GM21360 (cell line): ENCODE results near the gene SULT6B1.

Experiments used
- ATAC-seq: cut with Tn5 transposase; IDR thresholded peaks from one replicate; pipeline ENCODE4 v1.9.1; 2021; ENCODE audit warnings: mild to moderate bottlenecking, moderate library complexity; ENCODE audit not compliant: unreplicated experiment

SULT6B1 gene

DNA sequence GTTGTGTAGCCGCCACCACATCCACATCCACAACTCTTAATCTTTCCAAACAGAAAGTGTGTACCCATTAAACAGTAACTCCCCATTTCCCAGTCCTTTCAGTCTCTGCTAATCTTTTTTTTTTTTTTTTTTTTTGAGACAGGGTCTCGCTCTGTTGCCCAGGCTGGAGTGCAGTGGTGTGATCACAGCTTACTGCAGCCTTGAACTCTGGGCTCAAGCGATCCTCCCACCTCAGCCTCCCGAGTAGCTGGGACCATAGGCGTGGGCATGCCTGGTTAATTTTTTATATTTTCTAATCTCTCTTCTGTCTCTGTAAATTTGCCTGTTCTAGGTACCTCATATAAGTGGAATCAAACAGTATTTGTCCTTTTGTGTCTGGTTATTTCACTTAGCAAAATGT is 35.2 kb downstream of the SULT6B1 start:
- ATAC-seq, result no peak

- no peak for ATAC-seq
These were observed 38.7 kb downstream of the SULT6B1 start for GRCh38 chr2:37149626-37150322.

DNA sequence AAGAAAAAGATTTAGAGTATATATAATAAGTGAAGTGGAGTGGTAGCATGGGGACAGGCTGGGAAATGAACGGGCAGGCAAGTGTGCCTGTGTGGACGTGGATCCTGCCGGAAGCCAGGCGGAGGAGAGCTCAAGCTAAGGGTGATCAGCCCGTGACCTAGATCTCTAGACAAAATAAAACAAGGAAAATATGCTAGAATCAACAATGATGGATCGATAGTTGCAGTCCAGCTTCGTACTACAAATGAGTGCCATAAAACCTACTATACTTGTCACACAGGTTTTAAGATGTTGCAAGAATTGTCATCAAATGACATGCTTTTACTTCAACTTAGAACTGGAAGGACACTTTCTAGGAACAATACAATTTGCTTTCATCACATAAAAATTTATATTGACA is 40.1 kb downstream of the SULT6B1 start:
- ATAC-seq, result no peak

- ATAC-seq, result no peak
These were observed 42.4 kb downstream of the SULT6B1 start for GRCh38 chr2:37146062-37146461.

- no peak for ATAC-seq
These were observed 44.5 kb downstream of the SULT6B1 start for GRCh38 chr2:37143974-37144373.

DNA sequence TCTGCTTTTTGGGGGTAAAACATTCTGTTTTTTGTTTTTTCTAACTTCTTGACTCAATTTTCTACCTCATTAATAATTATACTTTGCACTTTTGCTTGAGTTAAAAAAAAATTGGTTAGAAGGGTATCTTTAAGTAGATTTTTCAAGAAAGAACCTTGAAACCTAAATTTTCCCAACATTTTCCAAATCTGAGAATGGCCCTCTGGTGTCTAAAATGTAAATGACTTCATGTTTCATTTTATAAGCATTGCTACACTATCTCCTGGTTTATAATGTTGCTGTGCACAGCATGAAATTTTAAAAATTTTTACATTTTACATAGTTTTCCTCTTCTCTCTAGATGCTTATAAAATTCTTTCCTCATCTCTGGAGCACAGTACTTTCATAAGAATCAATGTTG is 45.9 kb downstream of the SULT6B1 start:
- no peak for ATAC-seq

GRCh38 chr2:37132914-37133313 is 55.6 kb downstream of the SULT6B1 start:
- no peak for ATAC-seq

DNA sequence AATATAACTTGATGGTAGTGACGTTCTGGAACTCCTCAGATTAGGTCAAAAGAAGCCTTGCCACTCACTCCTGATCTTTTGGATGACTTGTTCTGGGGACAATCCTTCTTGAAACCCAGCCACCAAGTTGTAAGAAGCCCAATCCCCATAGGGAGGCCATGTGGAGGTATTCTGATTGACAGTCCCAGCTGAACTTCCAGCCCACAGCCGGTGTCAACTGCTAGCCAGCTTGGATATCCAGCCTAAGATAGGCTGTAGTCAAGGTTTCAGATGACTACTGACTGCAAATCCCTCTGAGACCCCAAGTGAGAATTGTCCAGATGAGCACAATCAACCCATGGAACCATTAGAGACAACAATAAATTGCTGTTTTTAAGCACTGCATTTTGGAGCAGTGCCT is 63.1 kb downstream of the SULT6B1 start:
- no peak for ATAC-seq

DNA sequence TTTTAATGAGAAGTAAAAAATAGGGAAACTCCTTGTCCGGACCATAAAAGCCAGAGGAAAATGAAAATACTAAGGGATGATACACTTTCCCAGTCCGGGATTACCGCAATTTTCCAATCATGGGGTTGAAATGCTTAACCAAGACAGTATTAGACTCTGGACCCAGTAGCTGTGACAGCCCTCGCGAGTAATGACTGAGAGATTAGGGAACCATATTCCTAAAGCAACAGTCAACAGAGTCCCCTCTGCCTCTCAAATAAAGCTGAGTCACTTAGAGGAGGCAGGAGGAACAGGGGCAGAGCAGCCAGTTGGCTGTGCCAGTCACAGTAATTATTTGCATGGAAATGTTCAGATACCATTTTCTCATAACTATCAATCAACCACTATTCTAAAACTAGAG is 69.3 kb downstream of the SULT6B1 start:
- ATAC-seq, result no peak
